ENCODE measurements around the gene LRP1-AS. TPM values are rescaled to one million over a fixed set of nuclear protein-coding genes. Genes with fewer than 3 reads are reported as not detected.

LRP1-AS gene
- total RNA-seq, 1 donor from 2014 or later: not detected

- no peak for DNase-seq (ENCODE audit: low spot score, unreplicated experiment)
- no peaks in the 10 kb centered on the region for H3K9me3 Mint-ChIP-seq (ENCODE audit: low read depth)
- no peak overlapping the region for H3K27ac Mint-ChIP-seq
- H3K27me3 Mint-ChIP-seq: no peaks in the 10 kb centered on the region
- no peaks in the 10 kb centered on the region for H3K4me1 Mint-ChIP-seq (ENCODE audit: low read depth)
- no peak overlapping the region for H3K4me3 Mint-ChIP-seq (ENCODE audit: low read depth)
- peaks cover 22% of the 10 kb centered on the region for H3K36me3 Mint-ChIP-seq (ENCODE audit: insufficient read depth)
- TF ChIP-seq, protein P1, sequence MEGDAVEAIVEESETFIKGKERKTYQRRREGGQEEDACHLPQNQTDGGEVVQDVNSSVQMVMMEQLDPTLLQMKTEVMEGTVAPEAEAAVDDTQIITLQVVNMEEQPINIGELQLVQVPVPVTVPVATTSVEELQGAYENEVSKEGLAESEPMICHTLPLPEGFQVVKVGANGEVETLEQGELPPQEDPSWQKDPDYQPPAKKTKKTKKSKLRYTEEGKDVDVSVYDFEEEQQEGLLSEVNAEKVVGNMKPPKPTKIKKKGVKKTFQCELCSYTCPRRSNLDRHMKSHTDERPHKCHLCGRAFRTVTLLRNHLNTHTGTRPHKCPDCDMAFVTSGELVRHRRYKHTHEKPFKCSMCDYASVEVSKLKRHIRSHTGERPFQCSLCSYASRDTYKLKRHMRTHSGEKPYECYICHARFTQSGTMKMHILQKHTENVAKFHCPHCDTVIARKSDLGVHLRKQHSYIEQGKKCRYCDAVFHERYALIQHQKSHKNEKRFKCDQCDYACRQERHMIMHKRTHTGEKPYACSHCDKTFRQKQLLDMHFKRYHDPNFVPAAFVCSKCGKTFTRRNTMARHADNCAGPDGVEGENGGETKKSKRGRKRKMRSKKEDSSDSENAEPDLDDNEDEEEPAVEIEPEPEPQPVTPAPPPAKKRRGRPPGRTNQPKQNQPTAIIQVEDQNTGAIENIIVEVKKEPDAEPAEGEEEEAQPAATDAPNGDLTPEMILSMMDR (IDR thresholded peaks at IDR 0.05; ENCODE audit: unreplicated experiment): no peak
Observed at GRCh38 chr12:57170408-57170807, 23.0 kb upstream of the LRP1-AS start.

DNA sequence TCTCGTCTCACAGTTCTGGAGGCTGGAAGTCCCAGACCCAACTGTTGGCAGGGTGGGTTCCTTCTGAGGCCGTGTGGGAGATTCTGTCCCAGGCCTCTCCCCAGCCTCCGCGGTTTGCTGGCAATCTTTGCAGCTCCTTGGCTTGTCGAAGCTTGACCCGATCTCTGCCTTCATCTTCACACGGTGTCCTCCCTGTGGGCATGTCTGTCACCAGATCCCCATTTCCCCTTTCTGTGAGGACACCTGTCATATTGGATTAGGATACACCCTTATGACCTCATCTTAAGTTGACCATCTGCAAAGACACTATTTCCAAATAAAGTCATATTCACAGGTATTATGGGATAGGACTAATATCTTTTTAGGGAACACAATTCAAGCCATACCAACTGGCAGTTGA lies 22.6 kb upstream of the LRP1-AS start:
- no peak overlapping the region for H3K4me3 Mint-ChIP-seq (ENCODE audit: low read depth)
- H3K36me3 Mint-ChIP-seq (ENCODE audit: insufficient read depth): peaks cover 22% of the 10 kb centered on the region
- TF ChIP-seq, protein P1 (IDR thresholded peaks at IDR 0.05; ENCODE audit: unreplicated experiment): no peak
- no peaks in the 10 kb centered on the region for H3K9me3 Mint-ChIP-seq (ENCODE audit: low read depth)
- H3K27me3 Mint-ChIP-seq: no peaks in the 10 kb centered on the region
- no peaks in the 10 kb centered on the region for H3K4me1 Mint-ChIP-seq (ENCODE audit: low read depth)
- no peak for DNase-seq (ENCODE audit: low spot score, unreplicated experiment)
- no peak overlapping the region for H3K27ac Mint-ChIP-seq

- Mint-ChIP-seq H3K27me3 (no peaks in the 10 kb centered on the region), H3K4me1 (ENCODE audit: low read depth) (no peaks in the 10 kb centered on the region), H3K4me3 (ENCODE audit: low read depth) (no peak overlapping the region), H3K36me3 (ENCODE audit: insufficient read depth) (peaks cover 25% of the 10 kb centered on the region), H3K9me3 (ENCODE audit: low read depth) (no peaks in the 10 kb centered on the region), H3K27ac (no peak overlapping the region)
- TF ChIP-seq, protein P1 (IDR thresholded peaks at IDR 0.05; ENCODE audit: unreplicated experiment): no peak
- no peak for DNase-seq (ENCODE audit: low spot score, unreplicated experiment)
Observed at GRCh38 chr12:57169046-57169795, 21.8 kb upstream of the LRP1-AS start.

- no peak for DNase-seq (ENCODE audit: low spot score, unreplicated experiment)
- H3K36me3 Mint-ChIP-seq (ENCODE audit: insufficient read depth): peaks cover 24% of the 10 kb centered on the region
- no peak overlapping the region for H3K27ac Mint-ChIP-seq
- TF ChIP-seq, protein P1 (IDR thresholded peaks at IDR 0.05; ENCODE audit: unreplicated experiment): no peak
- H3K9me3 Mint-ChIP-seq (ENCODE audit: low read depth): no peaks in the 10 kb centered on the region
- no peaks in the 10 kb centered on the region for H3K4me1 Mint-ChIP-seq (ENCODE audit: low read depth)
- H3K27me3 Mint-ChIP-seq: no peaks in the 10 kb centered on the region
- no peak overlapping the region for H3K4me3 Mint-ChIP-seq (ENCODE audit: low read depth)
Observed at GRCh38 chr12:57168058-57168457, 20.6 kb upstream of the LRP1-AS start.

DNA sequence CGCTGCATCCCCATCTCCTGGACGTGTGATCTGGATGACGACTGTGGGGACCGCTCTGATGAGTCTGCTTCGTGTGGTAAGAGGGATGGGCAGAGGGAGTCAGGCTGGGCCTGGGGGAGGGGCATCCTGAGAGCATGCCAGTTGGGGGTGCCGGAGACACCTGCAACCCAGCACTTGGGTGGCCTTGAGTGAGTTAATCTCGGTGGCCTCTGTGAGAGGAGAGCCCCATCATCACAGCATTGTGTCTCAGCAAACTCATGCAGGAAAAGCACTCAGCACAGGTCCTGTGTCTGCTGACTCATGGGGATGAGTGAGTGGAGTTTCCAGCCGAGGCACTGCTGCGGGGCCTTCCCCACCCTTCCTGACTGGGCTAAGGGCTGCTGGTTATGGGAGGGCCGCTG lies 19.6 kb upstream of the LRP1-AS start:
- H3K4me3 Mint-ChIP-seq (ENCODE audit: low read depth): no peak overlapping the region
- TF ChIP-seq, protein P1 (IDR thresholded peaks at IDR 0.05; ENCODE audit: unreplicated experiment): no peak
- peaks cover 24% of the 10 kb centered on the region for H3K36me3 Mint-ChIP-seq (ENCODE audit: insufficient read depth)

More for the DNA sequence above, 19.6 kb upstream of the LRP1-AS start:
- H3K4me1 Mint-ChIP-seq (ENCODE audit: low read depth): no peaks in the 10 kb centered on the region
- H3K9me3 Mint-ChIP-seq (ENCODE audit: low read depth): no peaks in the 10 kb centered on the region
- DNase-seq (ENCODE audit: low spot score, unreplicated experiment): no peak
- no peak overlapping the region for H3K27ac Mint-ChIP-seq
- H3K27me3 Mint-ChIP-seq: no peaks in the 10 kb centered on the region

All from progenitor cell of endocrine pancreas (in vitro differentiated cells).